Fibroblast of the conjunctiva (primary cell): Measurements from ENCODE around the gene ZFAND3.
A peak's percentile ranks its signal among the peaks of the same experiment; 100 is the strongest.
"Not testable (repeated sequence)": the region's sequence is repeated elsewhere in the genome, so short reads cannot be mapped to it uniquely, and the experiment has no call there.

ENCODE experiments used
- DNase-seq: peaks from one replicate; pipeline ENCODE4 v3.0.0-alpha.2; 2010; ENCODE audit warnings: low read depth

ZFAND3 gene

GRCh38 chr6:37865504-37865903 is 46.0 kb downstream of the ZFAND3 start:
- no peak for DNase-seq

GRCh38 chr6:37866590-37867507 is 47.3 kb downstream of the ZFAND3 start:
- no peak for DNase-seq

DNA sequence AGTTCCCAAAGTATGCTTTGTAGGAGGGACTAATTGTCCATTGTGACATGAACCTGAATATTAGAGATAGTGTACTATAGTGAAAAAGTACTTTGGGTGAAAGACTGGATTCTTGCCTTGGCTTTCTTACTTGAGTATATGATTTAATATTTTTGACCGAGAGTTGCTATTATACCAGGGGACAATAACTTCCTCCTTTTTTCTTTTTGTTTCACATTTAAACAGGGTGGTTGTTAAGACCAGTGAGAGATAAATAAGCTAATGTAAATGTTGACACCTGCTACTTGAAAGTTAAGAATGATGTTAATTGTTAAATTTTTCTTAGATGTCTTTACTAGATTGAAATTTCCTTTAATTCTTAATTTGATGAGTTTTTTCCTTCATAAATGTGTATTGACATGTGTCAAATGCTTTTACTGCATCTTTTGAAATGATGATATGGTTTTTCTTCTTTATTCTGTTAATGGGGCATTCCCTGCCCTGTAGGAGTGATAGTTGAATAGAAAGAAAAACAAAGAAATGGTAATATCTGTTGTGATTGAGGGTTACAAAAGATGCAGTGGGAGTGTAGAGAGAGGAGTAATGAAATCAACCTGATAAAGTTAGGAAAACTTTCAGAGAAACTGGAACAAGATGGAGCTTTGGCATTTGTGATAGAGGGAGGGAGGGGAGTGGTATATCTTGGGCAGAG is 48.4 kb downstream of the ZFAND3 start:
- no peak for DNase-seq

DNA sequence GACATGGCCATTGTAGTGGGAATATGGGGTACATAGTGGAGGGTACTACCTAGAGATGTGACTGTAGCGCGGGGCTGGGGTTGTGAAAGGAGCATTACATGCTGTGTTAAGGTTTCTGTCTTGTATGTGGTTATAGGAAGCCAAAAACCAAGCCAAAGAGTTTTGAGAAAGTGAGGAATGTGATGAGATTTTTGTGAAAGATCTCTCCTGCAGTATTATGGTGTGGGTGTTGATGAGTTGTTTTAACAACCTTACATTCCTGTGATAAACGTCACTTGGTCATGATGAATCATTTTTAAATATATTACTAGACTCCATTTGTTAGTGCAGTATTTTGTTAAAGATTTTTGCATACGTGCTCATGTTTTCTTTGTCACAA is 48.9 kb downstream of the ZFAND3 start:
- no peak for DNase-seq

DNA sequence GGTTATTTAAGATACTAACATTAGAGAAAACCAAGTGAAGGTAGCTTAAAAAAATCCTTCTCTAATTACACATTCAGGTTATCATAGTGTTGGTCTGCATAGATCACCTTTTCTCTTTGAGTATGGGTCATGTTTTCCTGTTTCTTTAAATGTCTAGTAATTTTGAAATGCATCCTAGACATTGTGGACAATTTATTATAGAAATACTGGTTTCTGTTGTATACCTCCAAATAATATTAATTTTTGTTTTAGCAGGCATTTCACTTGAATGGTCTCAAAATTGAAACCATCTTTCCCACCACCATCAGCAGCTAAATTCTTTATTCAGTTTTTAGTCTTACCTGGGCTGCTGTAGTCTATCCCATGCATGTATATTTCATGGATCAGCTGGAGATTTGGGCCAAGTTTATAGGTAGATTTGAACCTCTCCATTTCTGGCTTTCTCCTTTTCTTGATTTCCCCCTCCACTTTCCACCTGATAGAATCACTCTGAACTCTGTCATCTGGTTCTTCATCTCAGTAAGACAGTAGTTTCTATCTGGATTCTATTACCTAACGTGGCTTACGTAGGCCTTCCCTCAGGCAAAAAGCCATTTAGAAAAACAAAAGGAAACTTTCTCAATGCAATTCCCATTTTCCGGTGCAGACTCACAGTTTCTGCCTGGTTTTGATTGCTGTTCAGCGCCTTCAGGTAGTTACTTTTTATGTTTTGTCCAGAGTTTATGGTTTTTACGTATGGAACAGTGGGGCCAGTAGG is 52.3 kb downstream of the ZFAND3 start:
- no peak for DNase-seq

- DNase-seq = no peak
Measured at GRCh38 chr6:37872373-37872745, 52.8 kb downstream of the ZFAND3 start.

GRCh38 chr6:37874726-37875125 is 55.2 kb downstream of the ZFAND3 start:
- DNase-seq = no peak

GRCh38 chr6:37875561-37876309 is 56.2 kb downstream of the ZFAND3 start:
- no peak for DNase-seq

DNA sequence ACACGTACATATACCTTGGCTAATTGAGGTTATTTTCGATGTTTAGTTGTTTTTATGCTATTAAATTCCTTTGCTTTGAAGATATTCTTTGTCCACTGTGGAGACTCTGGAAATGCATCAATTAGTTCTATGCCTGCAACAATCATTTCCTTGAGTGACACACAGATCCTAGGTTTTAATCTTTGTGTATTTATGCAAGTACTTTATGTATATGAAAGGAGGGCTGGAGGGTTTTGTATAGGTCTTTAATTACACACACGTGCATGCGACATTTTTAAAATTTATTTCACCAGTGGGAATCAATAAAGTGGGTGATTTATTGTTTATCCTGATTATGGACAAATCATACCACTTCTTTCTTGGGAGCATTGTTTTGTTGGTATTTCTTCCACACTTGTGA is 57.3 kb downstream of the ZFAND3 start:
- DNase-seq = no peak

DNA sequence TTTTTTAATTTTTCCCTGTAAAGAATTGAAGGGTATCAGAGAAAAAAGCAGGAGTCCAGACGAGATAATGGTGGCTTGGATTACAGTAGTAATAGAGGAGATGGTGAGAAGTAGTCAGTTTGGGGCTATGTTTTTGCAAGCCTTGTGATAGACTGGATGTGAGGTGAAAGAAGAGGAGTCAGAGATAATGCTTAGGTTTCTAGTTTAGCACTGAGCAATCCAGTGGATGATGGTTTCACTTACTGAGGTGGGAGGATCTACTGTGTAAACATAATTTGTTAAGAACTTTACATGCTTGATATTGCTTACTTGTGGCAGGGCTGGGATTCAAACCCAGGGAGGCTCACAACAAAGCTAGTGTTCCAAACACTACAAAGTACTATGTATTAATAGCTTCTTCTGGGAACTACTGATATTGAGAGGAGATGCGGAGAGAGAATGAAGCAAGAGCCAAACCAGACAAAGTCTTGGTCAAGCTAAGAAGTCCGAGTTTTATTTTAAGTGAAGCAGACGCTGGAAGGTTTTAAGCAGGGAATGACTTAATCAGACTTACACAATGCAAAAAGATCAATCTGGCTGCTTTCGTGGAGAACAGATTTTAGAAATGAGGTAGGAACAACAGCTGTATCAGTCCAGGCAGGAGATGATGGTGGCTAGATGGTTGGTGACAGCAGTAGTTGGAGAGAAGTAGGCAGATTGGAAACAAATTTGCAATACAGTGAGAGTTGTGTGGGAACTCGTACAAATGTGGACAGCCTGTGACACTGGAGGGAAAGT is 58.0 kb downstream of the ZFAND3 start:
- DNase-seq = no peak

- no peak for DNase-seq
Measured at GRCh38 chr6:37878150-37878710, 58.7 kb downstream of the ZFAND3 start.

GRCh38 chr6:37880602-37881001 is 61.1 kb downstream of the ZFAND3 start:
- DNase-seq = not testable (repeated sequence)

- DNase-seq = no peak
Measured at GRCh38 chr6:37882292-37882691, 62.8 kb downstream of the ZFAND3 start.

DNA sequence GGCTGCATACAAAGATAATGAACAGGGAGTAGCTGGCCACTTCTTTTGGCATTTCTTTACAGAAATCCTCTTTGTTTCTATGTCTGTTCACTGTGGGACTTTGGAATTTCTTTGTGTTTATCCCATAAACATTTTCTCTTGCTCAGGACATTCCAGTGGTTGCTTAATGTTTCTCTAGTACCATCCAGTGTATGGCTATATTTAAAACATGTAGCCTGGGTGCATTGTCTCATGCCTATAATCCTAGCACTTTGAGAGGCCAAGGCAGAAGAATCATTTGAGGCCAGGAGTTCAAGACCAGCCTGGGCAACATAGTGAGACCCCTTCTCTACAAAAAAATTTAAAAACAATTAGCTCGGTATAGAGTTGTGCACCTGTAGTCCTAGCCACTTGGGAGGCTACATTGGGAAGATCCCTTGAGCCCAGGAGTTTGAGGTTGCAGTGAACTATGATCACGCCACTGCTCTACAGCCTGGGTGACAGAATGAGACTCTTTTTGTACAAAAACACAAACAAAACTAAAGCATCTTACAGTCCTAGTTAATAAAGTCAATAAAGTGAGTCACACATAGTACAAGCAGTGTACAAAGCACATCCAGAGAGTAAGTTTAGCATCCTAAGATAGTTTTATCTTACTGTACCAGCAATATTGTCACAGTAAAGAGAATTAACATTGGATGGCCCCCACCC is 63.3 kb downstream of the ZFAND3 start:
- peak; percentile 23 for DNase-seq

- DNase-seq = no peak
Measured at GRCh38 chr6:37884548-37884947, 65.0 kb downstream of the ZFAND3 start.

DNA sequence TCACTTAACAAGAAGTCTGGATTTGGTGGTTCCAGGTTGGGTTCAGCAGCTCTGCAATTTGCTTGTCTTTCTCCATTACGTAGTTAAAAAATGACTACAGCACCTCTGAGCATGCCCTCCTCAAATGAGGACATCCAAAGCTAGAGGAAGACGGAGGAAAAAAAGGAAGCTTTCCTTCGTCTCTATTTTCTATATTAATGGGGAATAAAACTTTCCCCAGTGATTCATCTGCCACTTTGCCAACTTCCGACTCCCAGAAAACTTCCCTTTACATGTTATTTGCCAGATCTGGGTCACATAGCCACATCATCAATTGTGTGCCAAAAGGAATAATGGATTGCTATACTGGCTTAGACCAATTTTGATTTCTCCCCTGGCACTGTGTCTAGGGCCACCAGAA is 69.5 kb downstream of the ZFAND3 start:
- no peak for DNase-seq

- no peak for DNase-seq
Measured at GRCh38 chr6:37889486-37889885, 70.0 kb downstream of the ZFAND3 start.

DNA sequence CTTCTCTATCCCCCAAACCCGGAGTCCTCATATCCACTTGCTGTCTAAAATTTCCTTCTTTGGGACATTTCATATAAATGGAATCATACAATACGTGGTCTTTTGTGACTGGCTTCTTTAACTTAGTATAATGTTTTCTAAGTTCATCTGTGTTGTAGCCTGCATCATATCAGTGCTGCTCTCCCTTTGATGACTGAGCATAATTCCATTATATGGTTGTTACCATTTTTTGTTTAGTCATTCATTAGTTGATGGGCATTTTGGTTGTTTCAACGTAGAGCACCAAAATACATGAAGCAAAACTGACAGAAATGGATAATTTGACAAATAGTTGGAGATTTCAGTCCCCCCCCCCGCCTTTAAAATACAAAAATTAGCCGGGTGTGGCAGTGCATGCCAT is 71.5 kb downstream of the ZFAND3 start:
- DNase-seq = no peak

- DNase-seq = no peak
Measured at GRCh38 chr6:37893257-37893656, 73.7 kb downstream of the ZFAND3 start.

DNA sequence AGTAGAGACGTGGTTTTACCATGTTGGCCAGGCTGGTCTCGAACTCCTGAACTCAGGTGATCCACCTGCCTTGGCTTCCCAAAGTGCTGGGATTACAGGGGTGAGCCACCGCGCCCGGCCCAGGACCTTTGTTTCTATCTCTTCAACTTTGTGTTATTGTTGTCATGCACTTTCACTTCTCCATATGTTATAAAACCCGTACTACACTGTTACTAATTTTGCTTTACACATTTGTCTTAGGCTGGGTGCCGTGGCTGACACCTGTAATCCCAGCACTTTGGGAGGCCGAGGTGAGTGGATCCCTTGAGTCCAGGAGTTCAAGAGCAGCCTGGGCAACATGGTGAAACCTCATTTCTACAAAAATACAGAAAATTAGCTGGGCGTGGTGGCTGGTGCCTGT is 74.2 kb downstream of the ZFAND3 start:
- not testable (repeated sequence) for DNase-seq
